ENCODE data around the gene CDK11B. TPM values are rescaled to one million over a fixed set of nuclear protein-coding genes. Genes with fewer than 3 reads are reported as not detected.
"Not testable (repeated sequence)": the region's sequence is repeated elsewhere in the genome, so short reads cannot be mapped to it uniquely, and the experiment has no call there.

The CDK11B gene
- polyA plus RNA-seq (4.3 to 5.9 TPM (median 4.6 TPM) in 3 replicates), polyA minus RNA-seq (1.6 to 9.7 TPM (median 2.7 TPM) in 3 replicates)
- 45.9 TPM for polyA plus RNA-seq (2011; ENCODE audit: low read depth)
- polyA plus RNA-seq (2011; cell fraction: cytosol; rRNA removed): 6.7 and 11.6 TPM in 2 replicates
- 22.5 and 28.5 TPM in 2 replicates for polyA plus RNA-seq (2011; cell fraction: nucleus; rRNA removed)
- 23.1 and 28.2 TPM in 2 replicates for polyA plus RNA-seq (2012; ENCODE audit: low replicate concordance)
- 4.0 TPM for polyA minus RNA-seq (2011; cell fraction: cytosol; rRNA and poly(A)+ RNA removed)
- polyA minus RNA-seq (2011; cell fraction: nucleus; rRNA and poly(A)+ RNA removed): 5.4 and 7.3 TPM in 2 replicates

DNA sequence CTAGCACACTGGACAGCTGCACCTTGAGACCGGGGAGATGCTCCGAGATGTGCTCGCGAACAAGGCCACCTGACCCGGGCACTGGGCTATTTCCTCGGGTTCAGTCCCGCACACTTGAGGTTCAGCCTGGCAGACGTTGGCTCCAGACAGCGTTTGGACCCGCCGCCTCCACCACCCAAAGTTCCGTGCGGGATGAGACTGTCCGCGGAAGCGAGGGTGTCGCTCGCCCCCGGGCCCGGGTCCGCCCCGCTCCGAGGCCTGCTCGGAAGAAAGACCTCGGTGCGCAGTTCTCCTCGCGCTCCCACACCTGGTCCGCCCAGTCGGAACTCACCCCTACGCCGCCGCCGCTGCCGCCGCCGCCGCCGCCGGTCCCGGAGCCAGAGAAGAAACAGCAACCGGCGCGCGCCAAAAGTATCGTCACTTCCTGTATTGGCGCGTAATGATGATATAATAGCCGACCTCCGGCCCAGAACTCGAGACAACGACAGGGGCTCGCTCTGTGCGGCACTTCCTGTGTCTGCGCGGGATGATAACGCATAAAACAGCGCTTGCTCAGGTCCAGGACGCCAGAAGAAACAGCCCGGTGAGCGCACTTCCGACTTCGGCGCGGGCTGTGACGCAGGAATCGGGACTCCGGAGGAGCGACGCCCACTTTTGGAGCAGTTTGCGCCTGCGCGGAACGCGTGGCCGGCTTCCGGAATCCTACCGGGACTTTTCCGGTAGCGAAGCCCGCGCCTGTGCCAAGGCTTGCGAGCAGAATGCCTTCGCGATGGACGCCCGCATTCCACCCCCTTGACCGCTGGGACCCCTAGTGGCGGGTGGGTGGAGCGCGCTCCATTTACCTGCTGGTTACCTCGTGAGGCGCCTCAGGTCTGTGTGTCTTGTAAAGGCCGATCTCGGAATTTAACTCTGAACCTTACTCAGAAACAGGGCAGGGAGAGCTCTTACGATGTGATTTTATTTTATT, at the start of gene CDK11B:
CDK11B (minus strand) TSS at position 422 of the 967 bp plus-strand sequence. CDS start 1,519 bp downstream, outside the sequence.
- H3K27me3 ChIP-seq (ENCODE audit: control insufficient read depth, extremely low read depth, insufficient read depth, low read length); H2AFZ ChIP-seq (ENCODE audit: control insufficient read depth, low read length); H4K20me1 ChIP-seq (ENCODE audit: control insufficient read depth, extremely low read depth, insufficient read depth, low read length); H3K9me3 ChIP-seq (ENCODE audit: control insufficient read depth, low read depth, low read length); dilution Hi-C loops (cut with MboI; ENCODE audit: extremely low pct_ligation_motif_present, low sequenced_read_pairs); H3K36me3 ChIP-seq (ENCODE audit: control insufficient read depth in 2 of 2, extremely low read depth in 1 of 2, insufficient read depth in 2 of 2, low read length in 2 of 2); H3K79me2 ChIP-seq (ENCODE audit: control insufficient read depth, insufficient read depth, low read length); H3K9me1 ChIP-seq (ENCODE audit: control insufficient read depth, extremely low read depth, insufficient read depth, low read length); H3K4me1 ChIP-seq (ENCODE audit: control insufficient read depth, extremely low read depth, insufficient read depth, low read length): not testable (repeated sequence)
- peak; percentile 72 for DNase-seq (ENCODE audit: low read depth, low spot score)
- H3K4me3 ChIP-seq (ENCODE audit: control insufficient read depth in 2 of 3, extremely low read depth in 1 of 3, insufficient read depth in 2 of 3, low read depth in 1 of 3, low read length in 3 of 3): peak within 1 kb of the TSS; percentile 48 to 62 (median 61)
- peak within 1 kb of the TSS; percentile 81 for H3K9ac ChIP-seq (ENCODE audit: control insufficient read depth, extremely low read depth, insufficient read depth, low read length)
- TF ChIP-seq, protein P1, sequence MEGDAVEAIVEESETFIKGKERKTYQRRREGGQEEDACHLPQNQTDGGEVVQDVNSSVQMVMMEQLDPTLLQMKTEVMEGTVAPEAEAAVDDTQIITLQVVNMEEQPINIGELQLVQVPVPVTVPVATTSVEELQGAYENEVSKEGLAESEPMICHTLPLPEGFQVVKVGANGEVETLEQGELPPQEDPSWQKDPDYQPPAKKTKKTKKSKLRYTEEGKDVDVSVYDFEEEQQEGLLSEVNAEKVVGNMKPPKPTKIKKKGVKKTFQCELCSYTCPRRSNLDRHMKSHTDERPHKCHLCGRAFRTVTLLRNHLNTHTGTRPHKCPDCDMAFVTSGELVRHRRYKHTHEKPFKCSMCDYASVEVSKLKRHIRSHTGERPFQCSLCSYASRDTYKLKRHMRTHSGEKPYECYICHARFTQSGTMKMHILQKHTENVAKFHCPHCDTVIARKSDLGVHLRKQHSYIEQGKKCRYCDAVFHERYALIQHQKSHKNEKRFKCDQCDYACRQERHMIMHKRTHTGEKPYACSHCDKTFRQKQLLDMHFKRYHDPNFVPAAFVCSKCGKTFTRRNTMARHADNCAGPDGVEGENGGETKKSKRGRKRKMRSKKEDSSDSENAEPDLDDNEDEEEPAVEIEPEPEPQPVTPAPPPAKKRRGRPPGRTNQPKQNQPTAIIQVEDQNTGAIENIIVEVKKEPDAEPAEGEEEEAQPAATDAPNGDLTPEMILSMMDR (optimal IDR thresholded peaks at IDR 0.05 in 1 of 3, IDR thresholded peaks at IDR 0.05 in 1 of 3, conservative IDR thresholded peaks at IDR 0.05 in 1 of 3; ENCODE audit: extremely low read depth in 1 of 3, insufficient read depth in 2 of 3, low read length in 3 of 3): peak in 1 of 3 experiments; percentile 21
- peak; percentile 74 for FAIRE-seq
- peak within 1 kb of the TSS; percentile 16 for H3K4me2 ChIP-seq (ENCODE audit: control insufficient read depth, extremely low read depth, insufficient read depth, low read depth, low read length)
- peak within 1 kb of the TSS; percentile 84 for H3K27ac ChIP-seq (ENCODE audit: control insufficient read depth, insufficient read depth, low read length)

DNA sequence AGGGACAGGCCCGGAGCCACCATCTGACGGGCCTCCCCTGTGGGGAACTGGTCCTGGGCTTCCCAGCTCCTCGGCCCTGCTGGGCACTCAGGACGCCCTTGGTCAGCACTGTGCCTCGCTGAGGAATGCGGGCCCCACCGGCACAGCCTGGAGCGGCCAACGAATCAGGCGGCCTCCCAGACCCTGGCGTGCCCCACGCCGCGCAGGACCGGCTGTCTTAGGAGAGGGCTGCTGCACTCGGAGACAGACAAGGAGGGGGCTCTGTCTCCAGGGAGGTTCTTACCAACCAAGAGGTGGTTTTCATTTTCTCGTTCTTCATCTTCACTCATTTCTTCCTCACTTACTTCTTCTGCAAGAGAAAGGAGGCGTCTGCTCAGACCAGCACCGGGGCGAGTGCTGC, 49.1 kb upstream of the CDK11B start:
- H3K9me1 ChIP-seq (ENCODE audit: control insufficient read depth, extremely low read depth, insufficient read depth, low read length); H4K20me1 ChIP-seq (ENCODE audit: control insufficient read depth, extremely low read depth, insufficient read depth, low read length); dilution Hi-C loops (cut with MboI; ENCODE audit: extremely low pct_ligation_motif_present, low sequenced_read_pairs); DNase-seq (ENCODE audit: low read depth, low spot score); FAIRE-seq; H3K4me3 ChIP-seq (ENCODE audit: control insufficient read depth in 2 of 3, extremely low read depth in 1 of 3, insufficient read depth in 2 of 3, low read depth in 1 of 3, low read length in 3 of 3); H3K4me2 ChIP-seq (ENCODE audit: control insufficient read depth, extremely low read depth, insufficient read depth, low read depth, low read length); H3K79me2 ChIP-seq (ENCODE audit: control insufficient read depth, insufficient read depth, low read length); H3K4me1 ChIP-seq (ENCODE audit: control insufficient read depth, extremely low read depth, insufficient read depth, low read length); H3K27ac ChIP-seq (ENCODE audit: control insufficient read depth, insufficient read depth, low read length); H3K27me3 ChIP-seq (ENCODE audit: control insufficient read depth, extremely low read depth, insufficient read depth, low read length); H3K36me3 ChIP-seq (ENCODE audit: control insufficient read depth in 2 of 2, extremely low read depth in 1 of 2, insufficient read depth in 2 of 2, low read length in 2 of 2); H2AFZ ChIP-seq (ENCODE audit: control insufficient read depth, low read length); H3K9ac ChIP-seq (ENCODE audit: control insufficient read depth, extremely low read depth, insufficient read depth, low read length); H3K9me3 ChIP-seq (ENCODE audit: control insufficient read depth, low read depth, low read length): not testable (repeated sequence)

DNA sequence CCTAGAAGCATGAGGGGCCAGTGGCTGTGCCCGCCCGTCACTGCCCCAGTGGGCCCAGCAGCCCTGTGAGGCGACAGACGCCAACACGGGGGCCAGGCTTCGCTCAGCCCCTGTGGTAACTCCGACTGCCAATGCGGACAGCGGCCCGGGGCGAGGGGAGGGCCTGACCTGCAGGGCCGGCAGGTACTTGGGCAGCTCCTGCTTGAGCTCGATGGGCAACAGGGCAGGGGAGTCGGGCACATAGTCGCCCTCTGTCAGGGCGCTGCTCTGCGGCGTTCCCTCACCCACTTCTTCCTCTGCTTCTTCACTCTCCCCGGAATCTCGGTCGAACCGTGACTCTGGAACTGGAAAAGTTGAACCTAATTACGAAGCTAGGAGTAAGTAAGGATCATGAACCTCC, 48.4 kb upstream of the CDK11B start:
- not testable (repeated sequence) for H4K20me1 ChIP-seq (ENCODE audit: control insufficient read depth, extremely low read depth, insufficient read depth, low read length)

DNA sequence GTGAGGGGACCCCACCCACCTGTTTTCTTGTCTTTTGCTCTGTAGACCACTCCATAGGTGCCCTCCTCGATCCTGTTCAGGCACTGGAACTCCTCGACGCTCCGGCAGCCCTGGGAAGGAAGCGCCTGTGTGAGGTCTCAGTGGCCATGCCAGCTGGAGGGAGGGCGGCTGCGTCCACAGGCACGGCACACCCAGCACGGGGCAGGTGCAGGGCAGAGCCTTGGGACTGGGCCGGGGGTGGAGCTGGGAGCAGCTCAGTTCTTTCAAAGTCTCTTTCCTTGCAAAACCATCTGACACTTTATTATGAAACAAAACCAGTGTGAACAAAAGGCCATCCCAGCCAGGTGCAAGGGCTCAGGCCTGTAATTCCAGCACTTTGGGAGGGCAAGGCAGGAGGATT, 46.8 kb upstream of the CDK11B start:
- H3K4me1 ChIP-seq (ENCODE audit: control insufficient read depth, extremely low read depth, insufficient read depth, low read length); H3K4me2 ChIP-seq (ENCODE audit: control insufficient read depth, extremely low read depth, insufficient read depth, low read depth, low read length); H2AFZ ChIP-seq (ENCODE audit: control insufficient read depth, low read length); H3K79me2 ChIP-seq (ENCODE audit: control insufficient read depth, insufficient read depth, low read length); FAIRE-seq; H3K27me3 ChIP-seq (ENCODE audit: control insufficient read depth, extremely low read depth, insufficient read depth, low read length); H3K4me3 ChIP-seq (ENCODE audit: control insufficient read depth in 2 of 3, extremely low read depth in 1 of 3, insufficient read depth in 2 of 3, low read depth in 1 of 3, low read length in 3 of 3); H3K9ac ChIP-seq (ENCODE audit: control insufficient read depth, extremely low read depth, insufficient read depth, low read length); H3K36me3 ChIP-seq (ENCODE audit: control insufficient read depth in 2 of 2, extremely low read depth in 1 of 2, insufficient read depth in 2 of 2, low read length in 2 of 2); H3K9me1 ChIP-seq (ENCODE audit: control insufficient read depth, extremely low read depth, insufficient read depth, low read length); H3K27ac ChIP-seq (ENCODE audit: control insufficient read depth, insufficient read depth, low read length); dilution Hi-C loops (cut with MboI; ENCODE audit: extremely low pct_ligation_motif_present, low sequenced_read_pairs); H4K20me1 ChIP-seq (ENCODE audit: control insufficient read depth, extremely low read depth, insufficient read depth, low read length); DNase-seq (ENCODE audit: low read depth, low spot score); H3K9me3 ChIP-seq (ENCODE audit: control insufficient read depth, low read depth, low read length): not testable (repeated sequence)

More for the DNA sequence above, 48.4 kb upstream of the CDK11B start:
- H3K27me3 ChIP-seq (ENCODE audit: control insufficient read depth, extremely low read depth, insufficient read depth, low read length); H3K36me3 ChIP-seq (ENCODE audit: control insufficient read depth in 2 of 2, extremely low read depth in 1 of 2, insufficient read depth in 2 of 2, low read length in 2 of 2); H3K9me3 ChIP-seq (ENCODE audit: control insufficient read depth, low read depth, low read length); DNase-seq (ENCODE audit: low read depth, low spot score); H3K4me3 ChIP-seq (ENCODE audit: control insufficient read depth in 2 of 3, extremely low read depth in 1 of 3, insufficient read depth in 2 of 3, low read depth in 1 of 3, low read length in 3 of 3); H3K27ac ChIP-seq (ENCODE audit: control insufficient read depth, insufficient read depth, low read length); FAIRE-seq; dilution Hi-C loops (cut with MboI; ENCODE audit: extremely low pct_ligation_motif_present, low sequenced_read_pairs); H3K9ac ChIP-seq (ENCODE audit: control insufficient read depth, extremely low read depth, insufficient read depth, low read length); H3K9me1 ChIP-seq (ENCODE audit: control insufficient read depth, extremely low read depth, insufficient read depth, low read length); H3K4me2 ChIP-seq (ENCODE audit: control insufficient read depth, extremely low read depth, insufficient read depth, low read depth, low read length); H3K79me2 ChIP-seq (ENCODE audit: control insufficient read depth, insufficient read depth, low read length); H2AFZ ChIP-seq (ENCODE audit: control insufficient read depth, low read length); H3K4me1 ChIP-seq (ENCODE audit: control insufficient read depth, extremely low read depth, insufficient read depth, low read length): not testable (repeated sequence)
